ENCODE results near the gene DNAJC1. TPM values are rescaled to one million over a fixed set of nuclear protein-coding genes. Genes with fewer than 3 reads are reported as not detected.
"Not testable (repeated sequence)": the region's sequence is repeated elsewhere in the genome, so short reads cannot be mapped to it uniquely, and the experiment has no call there.

DNAJC1 gene
- total RNA-seq, 6 experiments from 2014 or later = 16.0 to 106 (median 27.8) TPM

DNA sequence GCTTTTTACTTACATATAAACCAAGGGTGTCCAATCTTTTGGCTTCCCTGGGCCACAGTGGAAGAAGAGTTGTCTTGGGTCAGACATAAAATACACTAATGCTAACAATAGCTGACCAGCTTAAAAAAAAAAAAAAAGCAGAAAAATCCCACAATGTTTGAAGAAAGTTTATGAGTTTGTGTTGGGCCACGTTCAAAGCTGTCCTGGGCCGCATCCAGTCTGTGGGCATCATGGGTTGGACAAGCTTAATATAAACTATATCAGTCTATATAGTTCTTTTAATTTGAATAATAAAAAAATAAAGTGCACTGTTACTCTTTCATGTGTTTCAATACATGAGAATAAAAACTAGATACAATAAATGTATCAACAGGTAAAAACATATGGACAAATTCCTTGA is 179.9 kb downstream of the DNAJC1 start:
- intact Hi-C loops (cut with DNase I) = no loop called here
- Histone ChIP-seq H3K9me3 (peaks cover 0 to 31% (median 3%) of the 10 kb centered on the region in 4 donors), H3K36me3 (no peaks in the 10 kb centered on the region), H3K4me1 (no peaks in the 10 kb centered on the region), H3K4me3 (no peak overlapping the region), H3K27ac (no peak overlapping the region), H3K27me3 (no peaks in the 10 kb centered on the region)
- 100% methylated on average over 2 of the region's 2 CpGs for WGBS (ENCODE audit: insufficient coverage, low coverage, low lambda C conversion rate, missing lambda C conversion rate)
- no peak for ATAC-seq
- DNase-seq = no peak
- no peak for TF ChIP-seq CTCF (IDR thresholded peaks at IDR 0.05)
- TF ChIP-seq POLR2A (IDR thresholded peaks at IDR 0.05) = no peak

DNA sequence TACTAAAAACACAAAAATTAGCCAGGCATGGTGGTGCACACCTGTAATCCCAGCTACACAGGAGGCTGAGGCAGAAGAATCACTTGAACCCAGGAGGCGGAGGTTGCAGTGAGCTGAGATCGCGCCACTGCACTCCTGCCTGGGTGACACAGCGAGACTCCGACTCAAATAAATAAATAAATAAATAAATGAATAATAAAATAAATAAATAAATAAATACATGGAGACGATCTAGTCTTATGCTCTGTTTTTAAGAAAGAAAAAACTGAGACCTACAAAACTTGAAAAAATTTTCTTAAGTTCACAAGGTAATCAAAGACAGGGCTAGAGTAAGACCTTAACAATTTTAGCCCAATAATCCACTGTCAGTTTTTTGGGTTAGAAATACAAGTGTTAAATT is 181.3 kb downstream of the DNAJC1 start:
- H3K27me3 ChIP-seq; intact Hi-C loops (cut with DNase I): not testable (repeated sequence)

GRCh38 chr10:21820952-21821351 is 182.6 kb downstream of the DNAJC1 start:
- intact Hi-C loops (cut with DNase I) = no loop called here
- Histone ChIP-seq H3K27me3 (no peaks in the 10 kb centered on the region), H3K9me3 (peaks cover 0 to 7% (median 0%) of the 10 kb centered on the region in 4 donors), H3K4me1 (no peaks in the 10 kb centered on the region), H3K27ac (no peak overlapping the region), H3K4me3 (no peak overlapping the region), H3K36me3 (no peaks in the 10 kb centered on the region)
- DNase-seq (no peak), ATAC-seq (no peak)
- TF ChIP-seq POLR2A (IDR thresholded peaks at IDR 0.05) (no peak), CTCF (IDR thresholded peaks at IDR 0.05) (no peak)
- 100% methylated on average over 1 of the region's 1 CpG for WGBS (ENCODE audit: insufficient coverage, low coverage, low lambda C conversion rate, missing lambda C conversion rate)

More for the DNA sequence above, 181.3 kb downstream of the DNAJC1 start:
- H3K4me1 ChIP-seq, H3K36me3 ChIP-seq, H3K4me3 ChIP-seq, DNase-seq, H3K27ac ChIP-seq, ATAC-seq: not testable (repeated sequence)
- 89% methylated on average over 6 of the region's 6 CpGs for WGBS (ENCODE audit: insufficient coverage, low coverage, low lambda C conversion rate, missing lambda C conversion rate)
- H3K9me3 ChIP-seq = peaks cover 0 to 19% (median 1%) of the 10 kb centered on the region in 4 donors

DNA sequence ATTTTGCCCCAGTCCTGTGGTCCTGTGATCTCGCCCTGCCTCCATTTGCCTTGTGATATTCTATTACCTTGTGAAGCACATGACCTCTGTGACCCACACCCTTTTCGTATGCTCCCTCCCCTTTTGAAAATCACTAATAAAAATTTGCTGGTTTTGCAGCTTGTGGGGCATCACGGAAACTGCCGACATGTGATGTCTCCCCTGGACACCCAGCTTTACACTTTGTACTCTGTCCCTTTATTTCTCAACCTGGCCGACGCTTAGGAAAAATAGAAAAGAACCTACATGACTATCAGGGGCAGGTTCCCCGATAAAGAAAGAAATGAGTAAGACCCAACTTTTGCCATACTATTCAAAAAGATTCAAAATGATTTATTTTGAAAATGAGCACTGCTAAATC is 185.1 kb downstream of the DNAJC1 start:
- H3K27me3 ChIP-seq; DNase-seq; H3K27ac ChIP-seq; H3K4me1 ChIP-seq; H3K4me3 ChIP-seq; ATAC-seq; H3K36me3 ChIP-seq; H3K9me3 ChIP-seq; intact Hi-C loops (cut with DNase I): not testable (repeated sequence)
- WGBS (ENCODE audit: insufficient coverage, low coverage, low lambda C conversion rate, missing lambda C conversion rate) = 92% methylated on average over 7 of the region's 7 CpGs

DNA sequence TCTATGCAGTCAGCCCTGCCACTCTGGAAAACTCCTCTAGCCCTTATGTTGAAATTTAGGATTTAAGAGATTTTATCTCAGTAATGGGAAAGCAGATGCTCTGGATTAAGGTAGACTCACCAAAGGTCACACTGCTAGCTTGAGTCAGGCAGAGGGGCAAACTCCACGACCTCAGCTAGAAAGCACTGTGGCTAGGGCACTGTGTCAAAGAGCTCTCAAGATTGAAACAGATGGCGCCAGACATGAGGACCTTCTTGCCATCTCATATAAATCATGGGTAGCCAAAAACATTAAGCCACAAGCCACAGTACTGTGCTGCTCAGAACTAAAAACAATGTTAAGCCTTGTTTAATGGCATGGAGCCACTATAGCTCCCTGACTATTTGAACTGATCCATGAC is 188.7 kb downstream of the DNAJC1 start:
- Histone ChIP-seq H3K9me3 (no peaks in the 10 kb centered on the region), H3K4me1 (no peaks in the 10 kb centered on the region), H3K27ac (no peak overlapping the region), H3K4me3 (no peak overlapping the region), H3K27me3 (no peaks in the 10 kb centered on the region), H3K36me3 (no peaks in the 10 kb centered on the region)
- intact Hi-C loops (cut with DNase I) = no loop called here
- 78% methylated on average over 1 of the region's 2 CpGs for WGBS (ENCODE audit: insufficient coverage, low coverage, low lambda C conversion rate, missing lambda C conversion rate)
- DNase-seq (no peak), ATAC-seq (no peak)
- TF ChIP-seq POLR2A (IDR thresholded peaks at IDR 0.05) = no peak
- no peak for TF ChIP-seq CTCF (IDR thresholded peaks at IDR 0.05)

- H3K4me1 ChIP-seq = no peaks in the 10 kb centered on the region
- H3K4me3 ChIP-seq = no peak overlapping the region
- H3K27me3 ChIP-seq = no peaks in the 10 kb centered on the region
- ATAC-seq (no peak), DNase-seq (no peak)
- intact Hi-C loops (cut with DNase I) = no loop called here
- H3K27ac ChIP-seq = no peak overlapping the region
- TF ChIP-seq CTCF (IDR thresholded peaks at IDR 0.05) = no peak
- H3K36me3 ChIP-seq = no peaks in the 10 kb centered on the region
- H3K9me3 ChIP-seq = no peaks in the 10 kb centered on the region
- WGBS (ENCODE audit: insufficient coverage, low coverage, low lambda C conversion rate, missing lambda C conversion rate) = 73% methylated on average over 2 of the region's 2 CpGs
Observed at GRCh38 chr10:21813946-21814345, 189.6 kb downstream of the DNAJC1 start.
